ENCODE measurements around the gene RELN. TPM values are rescaled to one million over a fixed set of nuclear protein-coding genes. Genes with fewer than 3 reads are reported as not detected.

Gene RELN
- total and polyA plus RNA-seq, 2 of the 13 experiments (the other 11 are each of a cell fraction or from before 2014, with no cell fraction given): 315 to 332 TPM

DNA sequence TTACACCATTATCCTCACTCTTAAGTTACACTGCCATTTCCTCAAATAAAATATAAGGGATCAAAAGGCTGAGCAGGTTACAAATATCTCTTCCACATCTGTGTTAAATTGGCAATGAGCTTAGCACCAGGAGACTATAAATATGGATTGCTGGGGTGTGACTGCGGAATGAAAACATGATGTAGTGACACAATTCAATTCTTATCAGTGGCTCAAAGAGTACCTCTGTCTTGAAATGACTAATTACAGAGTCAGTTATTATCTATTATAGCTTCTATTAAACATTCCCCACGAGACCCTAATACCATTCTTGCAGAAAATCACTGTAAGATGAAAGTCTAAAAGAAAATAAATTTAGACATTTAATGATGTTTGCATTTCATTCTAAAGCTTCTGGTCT, 67.1 kb downstream of the RELN start (continued):
- TF ChIP-seq NCOA1 (CRISPR knock-in tag; IDR thresholded peaks at IDR 0.05) (no peak), RFXANK (CRISPR knock-in tag; IDR thresholded peaks at IDR 0.05) (no peak), RFXAP (CRISPR knock-in tag; IDR thresholded peaks at IDR 0.05; ENCODE audit: borderline replicate concordance) (no peak)
- TF ChIP-seq, protein P1, sequence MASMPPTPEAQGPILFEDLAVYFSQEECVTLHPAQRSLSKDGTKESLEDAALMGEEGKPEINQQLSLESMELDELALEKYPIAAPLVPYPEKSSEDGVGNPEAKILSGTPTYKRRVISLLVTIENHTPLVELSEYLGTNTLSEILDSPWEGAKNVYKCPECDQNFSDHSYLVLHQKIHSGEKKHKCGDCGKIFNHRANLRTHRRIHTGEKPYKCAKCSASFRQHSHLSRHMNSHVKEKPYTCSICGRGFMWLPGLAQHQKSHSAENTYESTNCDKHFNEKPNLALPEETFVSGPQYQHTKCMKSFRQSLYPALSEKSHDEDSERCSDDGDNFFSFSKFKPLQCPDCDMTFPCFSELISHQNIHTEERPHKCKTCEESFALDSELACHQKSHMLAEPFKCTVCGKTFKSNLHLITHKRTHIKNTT (CRISPR knock-in tag; IDR thresholded peaks at IDR 0.05): no peak
- TF ChIP-seq, protein P2, sequence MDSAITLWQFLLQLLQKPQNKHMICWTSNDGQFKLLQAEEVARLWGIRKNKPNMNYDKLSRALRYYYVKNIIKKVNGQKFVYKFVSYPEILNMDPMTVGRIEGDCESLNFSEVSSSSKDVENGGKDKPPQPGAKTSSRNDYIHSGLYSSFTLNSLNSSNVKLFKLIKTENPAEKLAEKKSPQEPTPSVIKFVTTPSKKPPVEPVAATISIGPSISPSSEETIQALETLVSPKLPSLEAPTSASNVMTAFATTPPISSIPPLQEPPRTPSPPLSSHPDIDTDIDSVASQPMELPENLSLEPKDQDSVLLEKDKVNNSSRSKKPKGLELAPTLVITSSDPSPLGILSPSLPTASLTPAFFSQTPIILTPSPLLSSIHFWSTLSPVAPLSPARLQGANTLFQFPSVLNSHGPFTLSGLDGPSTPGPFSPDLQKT (CRISPR knock-in tag; IDR thresholded peaks at IDR 0.05; ENCODE audit: borderline replicate concordance): no peak

DNA sequence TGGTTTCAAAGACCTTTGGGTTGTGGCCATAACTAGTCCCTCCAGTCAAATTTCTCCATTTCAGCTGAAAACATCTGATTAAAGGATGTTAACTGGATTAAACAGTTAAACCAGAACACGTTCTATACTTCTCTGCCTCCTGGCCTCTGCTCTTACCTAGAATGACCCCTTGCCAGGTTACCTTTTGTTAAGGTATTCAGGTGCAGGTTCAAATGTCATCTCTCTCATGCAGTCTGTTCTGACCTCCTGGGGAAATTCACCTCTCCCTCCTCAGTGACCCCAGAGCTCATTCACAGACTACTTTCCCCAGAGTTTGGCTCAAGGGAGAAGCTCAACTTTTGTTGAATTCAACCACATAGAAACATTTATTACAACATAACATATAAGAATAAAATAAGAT, 67.8 kb downstream of the RELN start:
- 79% methylated on average over 1 of the region's 1 CpG for WGBS (ENCODE audit: low lambda C conversion rate)
- Histone ChIP-seq H3K27me3 (ENCODE audit: control insufficient read depth in 1 of 2, insufficient read depth in 2 of 2, low read length in 2 of 2) (no peaks in the 10 kb centered on the region), H3K27ac (ENCODE audit: extremely low read length, insufficient read depth, low read length) (no peak overlapping the region), H3K9me3 (ENCODE audit: low read length) (no peaks in the 10 kb centered on the region), H3K4me3 (replicated peaks in 1 of 3; ENCODE audit: insufficient read depth in 1 of 3, low read depth in 2 of 3, low read length in 3 of 3) (no peak overlapping the region), H3K36me3 (replicated peaks in 1 of 2; ENCODE audit: control insufficient read depth in 1 of 2, insufficient read depth in 2 of 2, low read length in 2 of 2) (no peaks in the 10 kb centered on the region; a peak in 3 of 5 replicates), H3K9ac (ENCODE audit: insufficient read depth, low read depth, low read length) (no peak overlapping the region), H3K4me1 (ENCODE audit: insufficient read depth, low read length) (no peaks in the 10 kb centered on the region), H2AFZ (ENCODE audit: low read length) (no peak overlapping the region), H3K4me2 (ENCODE audit: low read depth, low read length) (no peak overlapping the region), H3K79me2 (ENCODE audit: insufficient read depth, low read length) (peaks cover 3% of the 10 kb centered on the region), H4K20me1 (ENCODE audit: insufficient read depth, low read length) (peaks cover 8% of the 10 kb centered on the region; the same call in 1 of the 2 replicates)
- no peak for FAIRE-seq
- POLR2A ChIA-PET: no interaction called here
- in situ Hi-C loops (cut with HindIII; ENCODE audit: extremely low pct_ligation_motif_present, low pct_unique_long_range_greater_than_20kb) (no loop called here), intact Hi-C loops (cut with micrococcal nuclease; ENCODE audit: unreplicated experiment) (no loop called here)
- CTCF ChIA-PET (ENCODE audit: low intra/inter-chr PET ratio, low total read pairs): no interaction called here
- no TSS peak for BruUV-seq (replicated peaks)
- no peak for DNase-seq (ENCODE audit: low spot score)
- no peak for ATAC-seq
- TF ChIP-seq ZNF713 (CRISPR knock-in tag; IDR thresholded peaks at IDR 0.05): no peak
- TF ChIP-seq ZNF607 (CRISPR knock-in tag; IDR thresholded peaks at IDR 0.05; ENCODE audit: borderline replicate concordance): no peak
- TF ChIP-seq ZNF44 (CRISPR knock-in tag; IDR thresholded peaks at IDR 0.05): no peak
- peak; percentile 83 for TF ChIP-seq RBM22 (optimal IDR thresholded peaks at IDR 0.05; ENCODE audit: low read length)
- TF ChIP-seq NBN (conservative IDR thresholded peaks at IDR 0.05): no peak
- TF ChIP-seq DPF2 (CRISPR knock-in tag; IDR thresholded peaks at IDR 0.05; ENCODE audit: borderline replicate concordance, low read depth): no peak
